ENCODE measurements around the gene ANAPC5.
A peak's percentile ranks its signal among the peaks of the same experiment; 100 is the strongest.
"Not testable (repeated sequence)": the region's sequence is repeated elsewhere in the genome, so short reads cannot be mapped to it uniquely, and the experiment has no call there.

ANAPC5 gene

GRCh38 chr12:121289962-121290361 lies 62.2 kb downstream of the ANAPC5 start:
- Mint-ChIP-seq H3K4me1 (ENCODE audit: low read depth) (peaks cover 20% of the 10 kb centered on the region), H3K9me3 (ENCODE audit: low read depth) (no peaks in the 10 kb centered on the region), H3K27ac (no peak overlapping the region), H3K36me3 (peaks cover 2% of the 10 kb centered on the region), H3K27me3 (no peaks in the 10 kb centered on the region), H3K4me3 (no peak overlapping the region)

- Mint-ChIP-seq H3K27ac (no peak overlapping the region), H3K36me3 (peaks cover 2% of the 10 kb centered on the region), H3K4me1 (ENCODE audit: low read depth) (peaks cover 18% of the 10 kb centered on the region), H3K27me3 (no peaks in the 10 kb centered on the region), H3K9me3 (ENCODE audit: low read depth) (no peaks in the 10 kb centered on the region), H3K4me3 (no peak overlapping the region)
These were observed 63.2 kb downstream of the ANAPC5 start for GRCh38 chr12:121288986-121289385.

GRCh38 chr12:121288158-121288845 lies 63.9 kb downstream of the ANAPC5 start:
- peaks cover 2% of the 10 kb centered on the region for H3K36me3 Mint-ChIP-seq
- peak overlapping the region; percentile 46 for H3K27ac Mint-ChIP-seq
- no peaks in the 10 kb centered on the region for H3K27me3 Mint-ChIP-seq
- H3K9me3 Mint-ChIP-seq (ENCODE audit: low read depth) = no peaks in the 10 kb centered on the region
- H3K4me1 Mint-ChIP-seq (ENCODE audit: low read depth) = peaks cover 14% of the 10 kb centered on the region
- H3K4me3 Mint-ChIP-seq = no peak overlapping the region

GRCh38 chr12:121287267-121287954 lies 64.8 kb downstream of the ANAPC5 start:
- no peak overlapping the region for H3K27ac Mint-ChIP-seq
- peaks cover 14% of the 10 kb centered on the region for H3K4me1 Mint-ChIP-seq (ENCODE audit: low read depth)
- no peaks in the 10 kb centered on the region for H3K27me3 Mint-ChIP-seq
- no peak overlapping the region for H3K4me3 Mint-ChIP-seq
- no peaks in the 10 kb centered on the region for H3K9me3 Mint-ChIP-seq (ENCODE audit: low read depth)
- H3K36me3 Mint-ChIP-seq = peaks cover 2% of the 10 kb centered on the region

GRCh38 chr12:121285856-121286255 lies 66.4 kb downstream of the ANAPC5 start:
- H3K9me3 Mint-ChIP-seq (ENCODE audit: low read depth) = no peaks in the 10 kb centered on the region
- H3K27ac Mint-ChIP-seq = no peak overlapping the region
- no peaks in the 10 kb centered on the region for H3K27me3 Mint-ChIP-seq
- no peaks in the 10 kb centered on the region for H3K36me3 Mint-ChIP-seq
- H3K4me3 Mint-ChIP-seq = no peak overlapping the region
- peaks cover 8% of the 10 kb centered on the region for H3K4me1 Mint-ChIP-seq (ENCODE audit: low read depth)

GRCh38 chr12:121284551-121285390 lies 67.4 kb downstream of the ANAPC5 start:
- H3K4me3 Mint-ChIP-seq = no peak overlapping the region

GRCh38 chr12:121283841-121284240 lies 68.4 kb downstream of the ANAPC5 start:
- H3K9me3 Mint-ChIP-seq (ENCODE audit: low read depth) = no peaks in the 10 kb centered on the region
- no peak overlapping the region for H3K27ac Mint-ChIP-seq
- no peak overlapping the region for H3K4me3 Mint-ChIP-seq
- peaks cover 5% of the 10 kb centered on the region for H3K4me1 Mint-ChIP-seq (ENCODE audit: low read depth)
- H3K27me3 Mint-ChIP-seq = no peaks in the 10 kb centered on the region
- no peaks in the 10 kb centered on the region for H3K36me3 Mint-ChIP-seq

More at GRCh38 chr12:121284551-121285390, 67.4 kb downstream of the ANAPC5 start:
- peaks cover 8% of the 10 kb centered on the region for H3K4me1 Mint-ChIP-seq (ENCODE audit: low read depth)
- no peaks in the 10 kb centered on the region for H3K27me3 Mint-ChIP-seq
- H3K36me3 Mint-ChIP-seq = no peaks in the 10 kb centered on the region
- H3K27ac Mint-ChIP-seq = no peak overlapping the region
- H3K9me3 Mint-ChIP-seq (ENCODE audit: low read depth) = no peaks in the 10 kb centered on the region

GRCh38 chr12:121283388-121283787 lies 68.8 kb downstream of the ANAPC5 start:
- Mint-ChIP-seq H3K4me1 (ENCODE audit: low read depth) (peaks cover 3% of the 10 kb centered on the region), H3K36me3 (no peaks in the 10 kb centered on the region), H3K27ac (no peak overlapping the region), H3K27me3 (no peaks in the 10 kb centered on the region), H3K9me3 (ENCODE audit: low read depth) (no peaks in the 10 kb centered on the region), H3K4me3 (no peak overlapping the region)

GRCh38 chr12:121282910-121283309 lies 69.3 kb downstream of the ANAPC5 start:
- not testable (repeated sequence) for H3K4me1 Mint-ChIP-seq (ENCODE audit: low read depth); H3K27ac Mint-ChIP-seq; H3K9me3 Mint-ChIP-seq (ENCODE audit: low read depth); H3K4me3 Mint-ChIP-seq; H3K36me3 Mint-ChIP-seq; H3K27me3 Mint-ChIP-seq

- H3K4me1 Mint-ChIP-seq (ENCODE audit: low read depth) = peaks cover 3% of the 10 kb centered on the region
- H3K27ac Mint-ChIP-seq = no peak overlapping the region
These were observed 70.0 kb downstream of the ANAPC5 start for GRCh38 chr12:121282072-121282742.

GRCh38 chr12:121281116-121281515 lies 71.1 kb downstream of the ANAPC5 start:
- not testable (repeated sequence) for H3K4me3 Mint-ChIP-seq; H3K36me3 Mint-ChIP-seq; H3K4me1 Mint-ChIP-seq (ENCODE audit: low read depth); H3K27ac Mint-ChIP-seq; H3K27me3 Mint-ChIP-seq; H3K9me3 Mint-ChIP-seq (ENCODE audit: low read depth)

More at GRCh38 chr12:121282072-121282742, 70.0 kb downstream of the ANAPC5 start:
- H3K9me3 Mint-ChIP-seq (ENCODE audit: low read depth) = no peaks in the 10 kb centered on the region
- H3K36me3 Mint-ChIP-seq = peaks cover 3% of the 10 kb centered on the region
- H3K27me3 Mint-ChIP-seq = no peaks in the 10 kb centered on the region
- H3K4me3 Mint-ChIP-seq = no peak overlapping the region

- H3K27ac Mint-ChIP-seq; H3K4me1 Mint-ChIP-seq (ENCODE audit: low read depth); H3K36me3 Mint-ChIP-seq; H3K9me3 Mint-ChIP-seq (ENCODE audit: low read depth); H3K27me3 Mint-ChIP-seq; H3K4me3 Mint-ChIP-seq: not testable (repeated sequence)
These were observed 71.7 kb downstream of the ANAPC5 start for GRCh38 chr12:121280531-121280930.

GRCh38 chr12:121279507-121279915 lies 72.7 kb downstream of the ANAPC5 start:
- H3K36me3 Mint-ChIP-seq = peaks cover 3% of the 10 kb centered on the region
- no peaks in the 10 kb centered on the region for H3K9me3 Mint-ChIP-seq (ENCODE audit: low read depth)
- H3K27ac Mint-ChIP-seq = no peak overlapping the region
- no peak overlapping the region for H3K4me3 Mint-ChIP-seq
- H3K4me1 Mint-ChIP-seq (ENCODE audit: low read depth) = peaks cover 7% of the 10 kb centered on the region
- no peaks in the 10 kb centered on the region for H3K27me3 Mint-ChIP-seq

- H3K27ac Mint-ChIP-seq = no peak overlapping the region
- no peaks in the 10 kb centered on the region for H3K9me3 Mint-ChIP-seq (ENCODE audit: low read depth)
- peaks cover 3% of the 10 kb centered on the region for H3K36me3 Mint-ChIP-seq
- peaks cover 7% of the 10 kb centered on the region for H3K4me1 Mint-ChIP-seq (ENCODE audit: low read depth)
- no peak overlapping the region for H3K4me3 Mint-ChIP-seq
- H3K27me3 Mint-ChIP-seq = no peaks in the 10 kb centered on the region
These were observed 73.2 kb downstream of the ANAPC5 start for GRCh38 chr12:121279071-121279375.
